ENCODE data around the gene ISYNA1. TPM values are rescaled to one million over a fixed set of nuclear protein-coding genes. Genes with fewer than 3 reads are reported as not detected.
"Not testable (repeated sequence)": the region's sequence is repeated elsewhere in the genome, so short reads cannot be mapped to it uniquely, and the experiment has no call there.

The ISYNA1 gene
- total and polyA plus RNA-seq, 12 donors, result 3.2 to 313 (median 78.7) TPM

DNA sequence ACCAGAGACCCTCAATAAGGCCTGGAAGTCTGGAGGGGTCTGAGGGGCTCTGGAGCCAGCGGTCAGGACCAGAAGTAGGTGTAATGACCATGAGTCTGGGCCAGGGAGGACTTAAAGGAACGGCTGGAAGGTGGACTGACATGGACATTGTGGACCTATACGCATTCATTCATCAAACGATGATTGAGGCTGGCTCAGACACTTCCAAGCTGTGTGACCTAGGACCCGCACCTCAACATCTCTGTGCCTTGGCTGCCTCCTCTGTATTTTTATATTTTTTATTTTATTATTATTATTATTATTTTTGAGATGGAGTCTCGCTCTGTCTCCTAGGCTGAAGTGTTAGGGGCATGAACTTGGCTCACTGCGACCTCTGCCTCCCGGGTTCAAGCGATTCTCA lies 31.2 kb downstream of the ISYNA1 start:
- no peaks in the 10 kb centered on the region for H3K9me3 ChIP-seq (replicated peaks in 1 of 3)
- H3K27me3 ChIP-seq, result no peaks in the 10 kb centered on the region
- no peak for DNase-seq
- intact Hi-C loops (cut with DNase I), result loop anchor here in 1 of 2 donors (10.0 kb wide), 1 partner anchor 132 kb away; the partner anchor contains the start of gene IQCN
- H3K4me3 ChIP-seq, result no peak overlapping the region
- H3K36me3 ChIP-seq (replicated peaks in 1 of 2), result no peaks in the 10 kb centered on the region
- TF ChIP-seq POLR2A (IDR thresholded peaks at IDR 0.05) (no peak), CTCF (IDR thresholded peaks at IDR 0.05) (no peak)
- no peak overlapping the region for H3K27ac ChIP-seq
- 92 to 97% (median 93%) methylated on average over 9 of the region's 9 CpGs for WGBS, 4 donors
- no peaks in the 10 kb centered on the region for H3K4me1 ChIP-seq (replicated peaks in 1 of 2)

- H3K9me3 ChIP-seq (replicated peaks in 1 of 3); DNase-seq; H3K27ac ChIP-seq; H3K4me1 ChIP-seq (replicated peaks in 1 of 2); H3K27me3 ChIP-seq; H3K4me3 ChIP-seq; H3K36me3 ChIP-seq (replicated peaks in 1 of 2): not testable (repeated sequence)
- 83 to 92% (median 87%) methylated on average over 11 of the region's 11 CpGs for WGBS, 4 donors
- intact Hi-C loops (cut with DNase I), result loop anchor here in 1 of 2 donors (10.0 kb wide), 1 partner anchor 131 kb away; the partner anchor contains the start of gene IQCN
Observed at GRCh38 chr19:18405754-18406153, 32.2 kb downstream of the ISYNA1 start.

DNA sequence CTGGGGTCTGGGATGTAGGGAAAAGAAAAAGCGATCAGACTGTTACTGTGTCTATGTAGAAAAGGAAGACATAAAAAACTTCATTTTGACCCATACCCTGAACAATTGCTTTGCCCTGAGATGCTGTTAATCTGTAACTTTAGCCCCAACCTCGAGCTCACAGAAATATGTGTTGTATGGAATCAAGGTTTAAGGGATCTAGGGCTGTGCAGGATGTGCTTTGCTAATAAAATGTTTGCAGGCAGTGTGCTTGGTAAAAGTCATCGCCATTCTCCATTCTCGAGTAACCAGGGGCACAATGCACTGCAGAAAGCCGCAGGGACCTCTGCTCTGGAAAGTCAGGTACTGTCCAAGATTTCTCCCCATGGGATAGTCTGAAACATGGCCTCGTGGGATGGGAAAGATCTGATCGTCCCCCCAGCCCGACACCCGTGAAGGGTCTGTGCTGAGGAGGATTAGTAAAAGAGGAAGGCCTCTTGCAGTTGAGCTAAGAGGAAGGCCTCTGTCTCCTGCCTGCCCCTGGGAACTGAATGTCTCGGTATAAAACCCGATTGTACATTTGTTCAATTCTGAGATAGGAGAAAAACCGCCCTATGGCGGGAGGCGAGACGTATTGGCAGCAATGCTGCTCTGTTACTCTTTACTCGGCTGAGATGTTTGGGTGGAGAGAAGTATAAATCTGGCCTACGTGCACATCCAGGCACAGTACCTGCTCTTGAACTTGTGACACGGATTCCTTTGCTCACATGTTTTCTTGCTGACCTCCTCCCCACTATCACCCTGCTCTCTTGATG lies 35.3 kb downstream of the ISYNA1 start:
- H3K36me3 ChIP-seq (replicated peaks in 1 of 2), result not testable (repeated sequence)
- intact Hi-C loops (cut with DNase I), result loop anchor here in 1 of 2 donors (10.0 kb wide), 1 partner anchor 128 kb away; the partner anchor contains the start of gene IQCN

DNA sequence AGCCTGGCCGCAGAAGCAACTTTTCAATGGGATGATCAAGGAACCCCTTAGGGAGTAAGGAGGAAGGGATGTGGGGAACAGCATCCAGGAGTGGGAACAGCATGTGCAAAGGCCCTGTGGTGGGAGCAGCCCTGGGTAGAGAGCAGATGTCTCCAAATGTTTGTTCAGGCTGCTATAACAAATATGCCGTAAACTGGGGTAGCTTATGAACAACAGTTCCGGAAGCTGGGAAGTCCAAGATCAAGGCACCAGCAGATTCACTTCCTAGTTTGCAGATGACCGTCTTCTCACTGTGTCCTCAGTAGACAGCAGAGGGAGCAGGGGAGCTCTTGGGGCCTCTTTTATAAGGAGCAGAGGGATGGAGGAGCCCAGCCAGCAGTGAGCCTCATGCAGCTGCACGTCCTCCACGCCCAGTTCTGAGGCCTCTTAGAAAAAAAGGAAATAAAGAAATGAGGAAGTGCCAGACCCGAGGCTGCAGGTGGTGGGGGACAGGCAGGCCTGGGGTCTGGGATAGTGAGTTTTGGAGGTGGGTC lies 36.3 kb downstream of the ISYNA1 start:
- TF ChIP-seq POLR2A (IDR thresholded peaks at IDR 0.05) (no peak), CTCF (IDR thresholded peaks at IDR 0.05) (peak in 4 of 6 experiments; percentile 26 to 38 (median 30))
- Histone ChIP-seq H3K27me3 (no peaks in the 10 kb centered on the region), H3K27ac (peak overlapping the region in 1 of 5 donors; percentile 60), H3K4me1 (replicated peaks in 1 of 2) (peaks cover 7 to 15% of the 10 kb centered on the region in 2 donors), H3K36me3 (replicated peaks in 1 of 2) (no peaks in the 10 kb centered on the region), H3K9me3 (replicated peaks in 1 of 3) (no peaks in the 10 kb centered on the region), H3K4me3 (no peak overlapping the region)
- peak in 6 of 7 donors; percentile 57 to 82 (median 74) for DNase-seq
- intact Hi-C loops (cut with DNase I), result loop anchor here in 1 of 2 donors (10.0 kb wide), 1 partner anchor 127 kb away; the partner anchor contains the start of gene IQCN
- 45 to 59% (median 55%) methylated on average over 7 of the region's 7 CpGs for WGBS, 4 donors

More for the DNA sequence above, 35.3 kb downstream of the ISYNA1 start:
- not testable (repeated sequence) for H3K9me3 ChIP-seq (replicated peaks in 1 of 3); DNase-seq; H3K4me1 ChIP-seq (replicated peaks in 1 of 2); H3K27me3 ChIP-seq; H3K4me3 ChIP-seq
- 73 to 84% (median 76%) methylated on average over 18 of the region's 18 CpGs for WGBS, 4 donors
- H3K27ac ChIP-seq, result peak overlapping the region in 1 of 5 donors; percentile 65

DNA sequence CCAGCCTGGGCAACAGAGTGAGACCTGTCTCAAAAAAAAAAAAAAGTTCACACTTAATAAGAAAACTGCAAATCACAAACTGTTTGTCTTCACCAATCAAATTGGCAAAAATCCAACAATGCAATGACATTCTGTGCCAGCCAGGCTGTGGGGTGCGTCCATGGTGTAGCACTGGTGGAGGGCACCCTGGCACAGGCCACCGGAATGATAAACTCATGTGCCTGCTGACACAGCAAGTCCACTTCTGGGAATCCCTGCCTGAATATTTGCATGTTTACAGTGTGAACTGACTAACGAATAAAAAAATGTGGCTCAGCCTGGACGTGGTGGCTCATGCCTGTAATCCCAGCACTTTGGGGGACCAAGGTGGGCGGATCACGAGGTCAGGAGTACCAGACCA lies 38.9 kb downstream of the ISYNA1 start:
- no peaks in the 10 kb centered on the region for H3K27me3 ChIP-seq
- intact Hi-C loops (cut with DNase I), result no loop called here
- H3K36me3 ChIP-seq (replicated peaks in 1 of 2), result no peaks in the 10 kb centered on the region
- peaks cover 9 to 24% of the 10 kb centered on the region in 2 donors for H3K4me1 ChIP-seq (replicated peaks in 1 of 2)
- no peaks in the 10 kb centered on the region for H3K9me3 ChIP-seq (replicated peaks in 1 of 3)
- 38 to 42% (median 39%) methylated on average over 6 of the region's 6 CpGs for WGBS, 4 donors
- peak in 5 of 7 donors; percentile 75 to 85 (median 81) for DNase-seq
- no peak overlapping the region for H3K4me3 ChIP-seq
- TF ChIP-seq CTCF (IDR thresholded peaks at IDR 0.05) (no peak), POLR2A (IDR thresholded peaks at IDR 0.05) (no peak)
- peak overlapping the region in 3 of 5 donors; percentile 26 to 57 (median 35) for H3K27ac ChIP-seq

Data from adrenal gland (tissue), 12 donors.